ENCODE results near the gene IGFBP6. TPM values are rescaled to one million over a fixed set of nuclear protein-coding genes. Genes with fewer than 3 reads are reported as not detected.

Gene IGFBP6
- total and polyA plus RNA-seq, 9 of the 15 experiments (the other 6 are each of a cell fraction or from before 2014, with no cell fraction given) = 0.15 to 1.4 (median 0.54) TPM

DNA sequence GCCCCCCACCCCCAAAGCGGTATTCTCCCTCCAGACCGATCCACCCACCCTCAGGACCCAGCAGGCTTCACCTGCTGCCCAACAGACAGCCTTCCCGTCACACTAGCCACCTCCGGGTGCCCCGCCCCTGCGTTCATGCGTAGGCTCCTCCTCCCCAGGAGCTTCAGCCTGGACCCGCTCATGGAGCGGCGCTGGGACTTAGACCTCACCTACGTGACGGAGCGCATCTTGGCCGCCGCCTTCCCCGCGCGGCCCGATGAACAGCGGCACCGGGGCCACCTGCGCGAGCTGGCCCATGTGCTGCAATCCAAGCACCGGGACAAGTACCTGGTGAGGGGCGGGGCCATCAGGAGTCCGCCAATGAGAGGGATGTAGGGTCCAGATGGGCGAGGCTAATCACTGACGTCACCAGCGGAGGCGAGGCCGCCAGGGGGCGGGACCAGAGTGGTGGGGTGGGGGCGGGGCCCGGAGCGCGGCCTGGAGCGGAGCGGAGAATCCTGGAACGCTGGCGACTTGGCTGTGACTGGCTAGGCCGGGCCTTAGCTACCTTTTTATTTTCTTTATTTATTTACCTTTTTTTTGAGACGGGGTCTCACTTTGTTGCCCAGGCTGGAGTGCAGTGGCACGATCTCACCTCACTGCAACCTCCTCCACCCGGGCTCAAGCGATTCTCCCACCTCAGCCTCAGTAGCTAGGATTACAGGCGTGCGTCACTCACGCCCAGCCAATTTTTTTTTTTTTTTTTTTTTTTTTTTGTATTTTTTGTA lies 43.2 kb upstream of the IGFBP6 start (continued):
- TF ChIP-seq TBP (optimal IDR thresholded peaks at IDR 0.05; ENCODE audit: low read depth, low read length) (peak; percentile 43), ZNF431 (CRISPR knock-in tag; IDR thresholded peaks at IDR 0.05) (0 out of 2 replicates have a peak, but pooled peaks have one; percentile 26), MYC (IDR thresholded peaks at IDR 0.05; ENCODE audit: low read depth, low read length) (peak; percentile 82), MYC (CRISPR knock-in tag; IDR thresholded peaks at IDR 0.05; ENCODE audit: borderline replicate concordance, low read depth) (no peak), ZNF197 (CRISPR knock-in tag; IDR thresholded peaks at IDR 0.05; ENCODE audit: low read depth) (no peak), L3MBTL2 (IDR thresholded peaks at IDR 0.05) (peak; percentile 40; the same call in 1 of the 2 replicates), FOXP1 (CRISPR knock-in tag; IDR thresholded peaks at IDR 0.05) (no peak), PHF21A (IDR thresholded peaks at IDR 0.05; ENCODE audit: borderline replicate concordance, low read depth) (0 out of 2 replicates have a peak, but pooled peaks have one; percentile 54), ZNF263 (CRISPR knock-in tag; IDR thresholded peaks at IDR 0.05; ENCODE audit: borderline replicate concordance) (no peak), ARNT (IDR thresholded peaks at IDR 0.05) (peak in 1 of 2 experiments; percentile 52; a peak in 1 of 4 replicates), CREM (IDR thresholded peaks at IDR 0.05; ENCODE audit: low read depth) (peak; percentile 85), RBFOX2 (IDR thresholded peaks at IDR 0.05; ENCODE audit: low read depth, low read length) (peak; percentile 64), HMGN3 (IDR thresholded peaks at IDR 0.05; ENCODE audit: borderline replicate concordance, extremely low read depth, insufficient read length, low read depth, low read length) (peak; percentile 37), HEY1 (CRISPR knock-in tag; IDR thresholded peaks at IDR 0.05; ENCODE audit: borderline replicate concordance) (no peak), DPF2 (IDR thresholded peaks at IDR 0.05) (0 out of 2 replicates have a peak, but pooled peaks have one; percentile 35), PHTF2 (CRISPR knock-in tag; IDR thresholded peaks at IDR 0.05) (no peak), ZNF354B (CRISPR knock-in tag; IDR thresholded peaks at IDR 0.05) (no peak), GABPB1 (CRISPR knock-in tag; IDR thresholded peaks at IDR 0.05) (0 out of 2 replicates have a peak, but pooled peaks have one; percentile 49)
- TF ChIP-seq, protein P1, sequence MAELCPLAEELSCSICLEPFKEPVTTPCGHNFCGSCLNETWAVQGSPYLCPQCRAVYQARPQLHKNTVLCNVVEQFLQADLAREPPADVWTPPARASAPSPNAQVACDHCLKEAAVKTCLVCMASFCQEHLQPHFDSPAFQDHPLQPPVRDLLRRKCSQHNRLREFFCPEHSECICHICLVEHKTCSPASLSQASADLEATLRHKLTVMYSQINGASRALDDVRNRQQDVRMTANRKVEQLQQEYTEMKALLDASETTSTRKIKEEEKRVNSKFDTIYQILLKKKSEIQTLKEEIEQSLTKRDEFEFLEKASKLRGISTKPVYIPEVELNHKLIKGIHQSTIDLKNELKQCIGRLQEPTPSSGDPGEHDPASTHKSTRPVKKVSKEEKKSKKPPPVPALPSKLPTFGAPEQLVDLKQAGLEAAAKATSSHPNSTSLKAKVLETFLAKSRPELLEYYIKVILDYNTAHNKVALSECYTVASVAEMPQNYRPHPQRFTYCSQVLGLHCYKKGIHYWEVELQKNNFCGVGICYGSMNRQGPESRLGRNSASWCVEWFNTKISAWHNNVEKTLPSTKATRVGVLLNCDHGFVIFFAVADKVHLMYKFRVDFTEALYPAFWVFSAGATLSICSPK (IDR thresholded peaks at IDR 0.05; ENCODE audit: borderline replicate concordance) = peak; percentile 71; the same call in 1 of the 2 replicates
- TF ChIP-seq, protein P2, sequence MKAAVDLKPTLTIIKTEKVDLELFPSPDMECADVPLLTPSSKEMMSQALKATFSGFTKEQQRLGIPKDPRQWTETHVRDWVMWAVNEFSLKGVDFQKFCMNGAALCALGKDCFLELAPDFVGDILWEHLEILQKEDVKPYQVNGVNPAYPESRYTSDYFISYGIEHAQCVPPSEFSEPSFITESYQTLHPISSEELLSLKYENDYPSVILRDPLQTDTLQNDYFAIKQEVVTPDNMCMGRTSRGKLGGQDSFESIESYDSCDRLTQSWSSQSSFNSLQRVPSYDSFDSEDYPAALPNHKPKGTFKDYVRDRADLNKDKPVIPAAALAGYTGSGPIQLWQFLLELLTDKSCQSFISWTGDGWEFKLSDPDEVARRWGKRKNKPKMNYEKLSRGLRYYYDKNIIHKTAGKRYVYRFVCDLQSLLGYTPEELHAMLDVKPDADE (conservative IDR thresholded peaks at IDR 0.05; ENCODE audit: control insufficient read depth, low read depth, low read length) = peak; percentile 53; the same call in 1 of the 2 replicates
- TF ChIP-seq, protein P3, sequence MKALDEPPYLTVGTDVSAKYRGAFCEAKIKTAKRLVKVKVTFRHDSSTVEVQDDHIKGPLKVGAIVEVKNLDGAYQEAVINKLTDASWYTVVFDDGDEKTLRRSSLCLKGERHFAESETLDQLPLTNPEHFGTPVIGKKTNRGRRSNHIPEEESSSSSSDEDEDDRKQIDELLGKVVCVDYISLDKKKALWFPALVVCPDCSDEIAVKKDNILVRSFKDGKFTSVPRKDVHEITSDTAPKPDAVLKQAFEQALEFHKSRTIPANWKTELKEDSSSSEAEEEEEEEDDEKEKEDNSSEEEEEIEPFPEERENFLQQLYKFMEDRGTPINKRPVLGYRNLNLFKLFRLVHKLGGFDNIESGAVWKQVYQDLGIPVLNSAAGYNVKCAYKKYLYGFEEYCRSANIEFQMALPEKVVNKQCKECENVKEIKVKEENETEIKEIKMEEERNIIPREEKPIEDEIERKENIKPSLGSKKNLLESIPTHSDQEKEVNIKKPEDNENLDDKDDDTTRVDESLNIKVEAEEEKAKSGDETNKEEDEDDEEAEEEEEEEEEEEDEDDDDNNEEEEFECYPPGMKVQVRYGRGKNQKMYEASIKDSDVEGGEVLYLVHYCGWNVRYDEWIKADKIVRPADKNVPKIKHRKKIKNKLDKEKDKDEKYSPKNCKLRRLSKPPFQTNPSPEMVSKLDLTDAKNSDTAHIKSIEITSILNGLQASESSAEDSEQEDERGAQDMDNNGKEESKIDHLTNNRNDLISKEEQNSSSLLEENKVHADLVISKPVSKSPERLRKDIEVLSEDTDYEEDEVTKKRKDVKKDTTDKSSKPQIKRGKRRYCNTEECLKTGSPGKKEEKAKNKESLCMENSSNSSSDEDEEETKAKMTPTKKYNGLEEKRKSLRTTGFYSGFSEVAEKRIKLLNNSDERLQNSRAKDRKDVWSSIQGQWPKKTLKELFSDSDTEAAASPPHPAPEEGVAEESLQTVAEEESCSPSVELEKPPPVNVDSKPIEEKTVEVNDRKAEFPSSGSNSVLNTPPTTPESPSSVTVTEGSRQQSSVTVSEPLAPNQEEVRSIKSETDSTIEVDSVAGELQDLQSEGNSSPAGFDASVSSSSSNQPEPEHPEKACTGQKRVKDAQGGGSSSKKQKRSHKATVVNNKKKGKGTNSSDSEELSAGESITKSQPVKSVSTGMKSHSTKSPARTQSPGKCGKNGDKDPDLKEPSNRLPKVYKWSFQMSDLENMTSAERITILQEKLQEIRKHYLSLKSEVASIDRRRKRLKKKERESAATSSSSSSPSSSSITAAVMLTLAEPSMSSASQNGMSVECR (CRISPR knock-in tag; IDR thresholded peaks at IDR 0.05) = 0 out of 2 replicates have a peak, but pooled peaks have one; percentile 20
